ENCODE data around the gene GSTCD. TPM values are rescaled to one million over a fixed set of nuclear protein-coding genes. Genes with fewer than 3 reads are reported as not detected.

GSTCD gene
- total RNA-seq, 1 experiment from 2014 or later: 22.5 TPM

GRCh38 chr4:105765690-105766407 lies 57.3 kb downstream of the GSTCD start:
- H3K79me2 ChIP-seq (ENCODE audit: insufficient read depth, low read length): no peaks in the 10 kb centered on the region
- H3K27me3 ChIP-seq (ENCODE audit: insufficient read depth, low read length): no peaks in the 10 kb centered on the region
- peak overlapping the region; percentile 27 for H3K4me2 ChIP-seq (ENCODE audit: low read length)
- DNase-seq (ENCODE audit: low read depth, low spot score) (peak; percentile 63), ATAC-seq (peak; percentile 90)
- H3K4me3 ChIP-seq (replicated peaks in 1 of 2; ENCODE audit: low read depth in 1 of 2, low read length in 2 of 2): no peak overlapping the region
- H3K9ac ChIP-seq (ENCODE audit: low read length): no peak overlapping the region
- ChIA-PET CTCF (no interaction called here), RAD21 (ENCODE audit: low non-redundant PET in 1 of 2, low total read pairs in 2 of 2, uncharacterized antibody in 2 of 2, unreplicated experiment in 2 of 2) (no interaction called here), POLR2A (no interaction called here)
- no peaks in the 10 kb centered on the region for H3K36me3 ChIP-seq (ENCODE audit: control insufficient read depth in 1 of 2, insufficient read depth in 2 of 2, low read length in 2 of 2)
- intact Hi-C loops (cut with micrococcal nuclease): no loop called here
- peak overlapping the region; percentile 25; the same call in 1 of the 2 replicates for H3K27ac ChIP-seq (ENCODE audit: low read depth, low read length)
- H2AFZ ChIP-seq (ENCODE audit: low read depth, low read length, poor library complexity, severe bottlenecking): no peak overlapping the region
- no peaks in the 10 kb centered on the region; the same call in 1 of the 2 replicates for H3K9me2 ChIP-seq (ENCODE audit: insufficient read depth)
- H4K20me1 ChIP-seq (ENCODE audit: insufficient read depth): no peaks in the 10 kb centered on the region
- H3K4me1 ChIP-seq (ENCODE audit: control insufficient read depth in 1 of 2, insufficient read depth in 2 of 2, low read length in 2 of 2): peaks cover 7 to 20% of the 10 kb centered on the region in 2 experiments; a peak in 3 of 4 replicates
- H3K9me3 ChIP-seq (ENCODE audit: control insufficient read depth in 1 of 2, insufficient read depth in 1 of 2, low read depth in 1 of 2, low read length in 2 of 2): no peaks in the 10 kb centered on the region; a peak in 1 of 4 replicates
- BruUV-seq (replicated peaks): no TSS peak
- TF ChIP-seq YY1 (IDR thresholded peaks at IDR 0.05; ENCODE audit: extremely low read depth, insufficient replicate concordance, low read depth, low read length) (no peak), CBX3 (IDR thresholded peaks at IDR 0.05; ENCODE audit: low read depth) (peak; percentile 80; the same call in 1 of the 2 replicates), ZBTB33 (IDR thresholded peaks at IDR 0.05; ENCODE audit: extremely low read depth, insufficient replicate concordance, low read length) (no peak), ELF1 (IDR thresholded peaks at IDR 0.05; ENCODE audit: borderline replicate concordance, low read depth) (no peak), EGR1 (IDR thresholded peaks at IDR 0.05; ENCODE audit: low read depth) (no peak), TCF7L2 (IDR thresholded peaks at IDR 0.05; ENCODE audit: borderline replicate concordance, extremely low read depth, insufficient read depth, insufficient read length) (no peak), REST (IDR thresholded peaks at IDR 0.05; ENCODE audit: low read depth) (no peak), SP1 (IDR thresholded peaks at IDR 0.05; ENCODE audit: low read depth) (peak; percentile 31; the same call in 1 of the 2 replicates), SIN3A (IDR thresholded peaks at IDR 0.05; ENCODE audit: low read depth) (no peak), JUND (IDR thresholded peaks at IDR 0.05) (peak; percentile 81), CTCF (IDR thresholded peaks at IDR 0.05 in 2 of 3, conservative IDR thresholded peaks at IDR 0.05 in 1 of 3; ENCODE audit: borderline replicate concordance in 1 of 3, insufficient read depth in 1 of 3, low read depth in 2 of 3, low read length in 2 of 3) (no peak), ATF3 (IDR thresholded peaks at IDR 0.05) (0 out of 2 replicates have a peak, but pooled peaks have one; percentile 34), ZFX (IDR thresholded peaks at IDR 0.05) (no peak), SRF (IDR thresholded peaks at IDR 0.05; ENCODE audit: low read depth) (no peak), MAX (IDR thresholded peaks at IDR 0.05) (0 out of 2 replicates have a peak, but pooled peaks have one; percentile 30), FOSL1 (IDR thresholded peaks at IDR 0.05; ENCODE audit: low read depth) (peak; percentile 54), RAD21 (IDR thresholded peaks at IDR 0.05; ENCODE audit: low read depth) (0 out of 2 replicates have a peak, but pooled peaks have one; percentile 18), EZH2phosphoT487 (IDR thresholded peaks at IDR 0.05; ENCODE audit: borderline replicate concordance) (no peak), POLR2A (IDR thresholded peaks at IDR 0.05; ENCODE audit: borderline replicate concordance, extremely low read depth, insufficient read depth, insufficient read length) (no peak), CEBPB (IDR thresholded peaks at IDR 0.05; ENCODE audit: low read depth) (peak; percentile 56)

Measured in HCT116 (cell line).